Prostate gland (tissue), 2 donors: Measurements from ENCODE around the gene CHRNB4. TPM values are rescaled to one million over a fixed set of nuclear protein-coding genes. Genes with fewer than 3 reads are reported as not detected.

Experiments used
- DNase-seq: peaks from one replicate; pipeline ENCODE4 v3.0.0-alpha.2; 2019; ENCODE audit warnings: low spot score
- H3K27ac ChIP-seq, 2 donors: fragments of 200-600 bp; sonication (generic); 2 replicates each; pipeline ENCODE4 v1.5.1; 2017 to 2019
- H3K27me3 ChIP-seq: fragments of 200-600 bp; sonication (generic); replicated peaks from 2 replicates; pipeline ENCODE4 v1.5.1; 2019; ENCODE audit not compliant: insufficient read depth
- H3K36me3 ChIP-seq, 2 donors: fragments of 200-600 bp; sonication (generic); 1 replicate in 1 of 2; 2 replicates in 1 of 2; pipeline versions ENCODE4 v1.5.1 to v1.8.1; 2017 to 2019
- H3K4me1 ChIP-seq: fragments of 200-600 bp; sonication (generic); replicated peaks from 2 replicates; pipeline ENCODE4 v1.5.1; 2019
- H3K4me3 ChIP-seq, 2 donors: fragments of 200-600 bp; sonication (generic); 2 replicates each; pipeline ENCODE4 v1.5.1; 2017 to 2019
- H3K9me3 ChIP-seq: fragments of 200-600 bp; sonication (generic); 2 replicates; pipeline ENCODE4 v1.5.1; 2017
- POLR2A ChIP-seq: fragments of 450-650 bp; IDR thresholded peaks from one replicate; pipeline ENCODE4 v1.6.1; 2016; ENCODE audit warnings: antibody characterized with exemption, mild to moderate bottlenecking
- POLR2AphosphoS5 ChIP-seq: sonication (generic); formaldehyde crosslinking; IDR thresholded peaks from one replicate; pipeline ENCODE4 v1.6.1; 2017; ENCODE audit warnings: antibody characterized with exemption
- WGBS: methylation state at CpG from one replicate; pipeline ENCODE4 v1.1.5; 2018; 5-methylcytosine and 5-hydroxymethylcytosine counted together
- intact Hi-C: fragments of 100-400 bp; cut with DNase I; formaldehyde crosslinking; loops from one replicate; pipeline ENCODE4 v1.14.2; 2022
- total RNA-seq, 2 donors: library from RNA; depleted of rRNA; stranded (reverse); fragments of >200 nt; gene quantifications; one replicate each; pipeline ENCODE4 v1.1.0, GENCODE V29; 2016
- TF ChIP-seq, protein P1 (sequence below), 4 experiments: fragments of 200-600 bp in 2 of 4; fragments of 450-650 bp in 2 of 4; sonication (generic) in 2 of 4; IDR thresholded peaks; 1 replicate in 3 of 4; 2 replicates in 1 of 4; pipeline ENCODE4 v1.5.1; 2016 to 2019; ENCODE audit warnings: antibody characterized with exemption in 4 of 4, mild to moderate bottlenecking in 2 of 4, moderate library complexity in 2 of 4

Gene CHRNB4
- total RNA-seq, 2 donors from 2014 or later: 3.0 TPM; not detected in 1

DNA sequence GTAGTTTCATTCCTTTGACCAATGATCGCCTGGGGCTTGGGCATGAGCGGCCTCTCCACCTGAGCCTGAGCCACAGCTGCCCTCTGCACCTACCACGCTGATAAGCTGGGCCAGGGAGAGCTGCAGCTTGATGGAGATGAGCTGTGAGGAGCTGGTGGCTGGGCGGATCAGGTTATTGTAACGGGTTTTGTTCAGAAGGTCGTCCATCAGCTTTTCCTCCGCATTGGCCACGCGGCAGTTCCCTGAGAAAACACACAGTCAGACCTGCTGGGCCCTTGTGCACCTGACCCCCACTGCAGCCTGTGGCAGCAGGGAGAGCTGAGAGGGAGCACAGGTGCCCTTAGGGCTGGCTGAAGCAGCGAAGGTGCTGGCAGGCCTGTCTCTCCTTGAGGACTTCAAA, 5.7 kb downstream of the CHRNB4 start:
- intact Hi-C loops: no loop called here
- no peak for DNase-seq
- no peaks in the 10 kb centered on the region for H3K4me1 ChIP-seq
- WGBS: 92% methylated on average over 10 of the region's 10 CpGs
- H3K9me3 ChIP-seq: no peaks in the 10 kb centered on the region
- no peaks in the 10 kb centered on the region for H3K36me3 ChIP-seq
- no peak for TF ChIP-seq POLR2AphosphoS5
- TF ChIP-seq POLR2A: no peak
- TF ChIP-seq, protein P1, sequence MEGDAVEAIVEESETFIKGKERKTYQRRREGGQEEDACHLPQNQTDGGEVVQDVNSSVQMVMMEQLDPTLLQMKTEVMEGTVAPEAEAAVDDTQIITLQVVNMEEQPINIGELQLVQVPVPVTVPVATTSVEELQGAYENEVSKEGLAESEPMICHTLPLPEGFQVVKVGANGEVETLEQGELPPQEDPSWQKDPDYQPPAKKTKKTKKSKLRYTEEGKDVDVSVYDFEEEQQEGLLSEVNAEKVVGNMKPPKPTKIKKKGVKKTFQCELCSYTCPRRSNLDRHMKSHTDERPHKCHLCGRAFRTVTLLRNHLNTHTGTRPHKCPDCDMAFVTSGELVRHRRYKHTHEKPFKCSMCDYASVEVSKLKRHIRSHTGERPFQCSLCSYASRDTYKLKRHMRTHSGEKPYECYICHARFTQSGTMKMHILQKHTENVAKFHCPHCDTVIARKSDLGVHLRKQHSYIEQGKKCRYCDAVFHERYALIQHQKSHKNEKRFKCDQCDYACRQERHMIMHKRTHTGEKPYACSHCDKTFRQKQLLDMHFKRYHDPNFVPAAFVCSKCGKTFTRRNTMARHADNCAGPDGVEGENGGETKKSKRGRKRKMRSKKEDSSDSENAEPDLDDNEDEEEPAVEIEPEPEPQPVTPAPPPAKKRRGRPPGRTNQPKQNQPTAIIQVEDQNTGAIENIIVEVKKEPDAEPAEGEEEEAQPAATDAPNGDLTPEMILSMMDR (IDR thresholded peaks at IDR 0.05): no peak
- H3K4me3 ChIP-seq: no peak overlapping the region
- H3K27ac ChIP-seq: no peak overlapping the region
- H3K27me3 ChIP-seq: no peaks in the 10 kb centered on the region

DNA sequence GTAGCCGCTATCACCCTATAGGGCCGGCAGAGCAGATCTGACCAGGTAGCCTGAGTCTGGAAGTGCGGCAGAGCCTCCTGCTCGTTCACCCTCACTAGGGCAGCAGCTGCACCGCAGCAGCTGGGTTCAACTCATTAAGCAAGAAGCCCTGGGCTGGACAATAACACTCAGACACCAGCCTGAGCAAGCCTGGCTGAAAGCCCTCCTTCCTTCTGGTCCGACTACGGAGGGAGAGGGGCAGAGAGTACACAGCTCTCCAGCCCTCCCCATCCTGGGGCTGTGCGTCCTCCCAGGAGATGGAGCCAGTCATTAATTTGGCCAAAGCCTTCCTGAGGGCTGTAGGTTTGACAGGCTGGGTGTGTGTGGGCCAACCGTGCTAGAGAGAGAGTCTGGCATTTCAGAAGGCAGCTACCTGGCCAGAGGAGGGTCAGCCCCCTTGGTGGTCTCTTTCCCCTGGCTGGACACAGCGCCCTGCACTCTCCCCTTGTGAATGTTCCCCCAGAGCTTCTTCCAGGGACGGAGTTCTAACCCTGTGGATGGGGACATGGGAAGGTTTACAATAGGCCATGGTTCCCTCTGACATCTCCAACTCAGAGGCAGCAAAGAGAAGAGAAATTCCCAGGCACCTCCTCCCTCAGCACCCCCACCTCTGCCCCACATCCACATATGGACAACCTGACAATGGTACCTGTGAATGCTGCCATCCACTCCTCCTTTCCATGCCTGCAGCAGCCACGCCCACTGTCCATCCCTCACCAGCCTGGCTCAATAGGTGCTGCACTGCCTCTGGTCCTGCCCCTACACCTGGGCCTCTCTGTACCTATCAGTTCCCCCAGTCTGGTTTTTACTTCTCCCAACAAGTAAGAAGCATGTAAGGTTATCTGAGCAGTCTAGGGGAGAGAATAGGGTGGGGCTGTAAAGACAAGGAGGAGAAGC, 6.5 kb downstream of the CHRNB4 start:
- intact Hi-C loops: no loop called here

DNA sequence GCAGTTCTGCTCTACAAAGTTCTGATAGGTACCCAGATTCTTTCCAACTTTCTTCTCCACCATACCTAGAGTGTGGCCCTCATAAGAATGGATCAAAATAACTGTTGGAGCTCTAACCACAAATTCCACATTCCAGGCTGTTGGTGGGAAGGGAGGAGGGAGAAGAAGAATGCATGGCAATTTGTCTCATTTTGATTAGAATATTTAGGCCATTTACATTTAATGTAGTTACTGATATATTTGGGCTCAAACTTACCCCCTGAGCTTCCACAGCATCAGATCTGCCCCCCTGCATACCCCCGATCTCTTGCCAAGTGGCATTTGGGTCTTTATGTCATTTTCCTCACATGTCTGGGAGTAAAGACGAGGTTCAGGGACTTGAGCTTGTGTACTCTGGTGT, 7.7 kb downstream of the CHRNB4 start:
- DNase-seq: no peak
- Histone ChIP-seq H3K4me1 (no peaks in the 10 kb centered on the region), H3K36me3 (no peaks in the 10 kb centered on the region), H3K4me3 (no peak overlapping the region), H3K9me3 (no peaks in the 10 kb centered on the region), H3K27me3 (no peaks in the 10 kb centered on the region), H3K27ac (no peak overlapping the region)
- WGBS: 92% methylated on average over 2 of the region's 2 CpGs
- intact Hi-C loops: no loop called here
- TF ChIP-seq POLR2A (no peak), POLR2AphosphoS5 (no peak)
- TF ChIP-seq, protein P1 (IDR thresholded peaks at IDR 0.05): no peak

More for the DNA sequence above, 6.5 kb downstream of the CHRNB4 start:
- no peak overlapping the region for H3K4me3 ChIP-seq
- H3K27ac ChIP-seq: no peak overlapping the region
- no peaks in the 10 kb centered on the region for H3K9me3 ChIP-seq
- TF ChIP-seq POLR2A: no peak
- TF ChIP-seq POLR2AphosphoS5: no peak
- TF ChIP-seq, protein P1 (IDR thresholded peaks at IDR 0.05): no peak
- 81% methylated on average over 12 of the region's 12 CpGs for WGBS
- no peaks in the 10 kb centered on the region for H3K36me3 ChIP-seq
- H3K4me1 ChIP-seq: no peaks in the 10 kb centered on the region
- DNase-seq: no peak
- no peaks in the 10 kb centered on the region for H3K27me3 ChIP-seq

DNA sequence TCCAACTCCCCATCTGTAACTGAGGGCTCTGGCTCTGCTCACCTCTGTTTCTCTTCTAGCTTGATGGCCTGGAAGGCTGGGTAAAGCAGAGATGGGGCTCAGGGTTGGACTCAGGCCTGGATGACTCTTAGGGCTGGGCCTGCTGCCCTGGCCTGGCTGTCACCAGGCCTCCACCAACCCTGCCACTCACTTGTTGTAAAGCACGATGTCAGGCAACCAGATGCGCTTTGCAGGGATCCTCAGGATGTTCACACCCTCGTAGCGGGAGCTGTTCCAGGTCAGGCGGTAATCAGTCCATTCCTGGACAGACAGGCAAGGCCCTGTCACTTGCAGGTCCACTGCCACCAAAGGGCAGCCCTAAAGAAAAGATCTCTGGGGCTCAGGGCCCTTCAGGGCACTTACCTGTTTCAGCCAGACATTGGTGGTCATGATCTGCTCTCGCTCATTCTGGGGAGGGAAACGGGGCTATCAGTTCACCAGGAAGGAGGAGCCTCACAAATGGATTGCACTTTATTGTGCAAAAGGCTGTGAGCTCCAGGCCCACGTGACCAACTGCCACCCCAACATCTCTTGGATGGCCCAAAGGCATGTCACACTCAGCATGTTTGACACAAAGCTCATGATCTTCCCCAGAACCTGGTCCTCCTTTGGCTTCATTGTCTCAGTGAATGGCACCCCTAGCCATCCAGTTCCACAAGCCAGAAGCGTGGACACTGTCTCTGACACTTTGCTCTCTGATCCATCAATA, 9.9 kb downstream of the CHRNB4 start:
- no peak for DNase-seq
- 93% methylated on average over 9 of the region's 9 CpGs for WGBS
- H3K4me1 ChIP-seq: no peaks in the 10 kb centered on the region
- H3K27me3 ChIP-seq: no peaks in the 10 kb centered on the region
- no peak overlapping the region for H3K27ac ChIP-seq
- H3K36me3 ChIP-seq: no peaks in the 10 kb centered on the region
- H3K9me3 ChIP-seq: no peaks in the 10 kb centered on the region
- H3K4me3 ChIP-seq: no peak overlapping the region
- TF ChIP-seq POLR2A (no peak), POLR2AphosphoS5 (no peak)
- TF ChIP-seq, protein P1 (IDR thresholded peaks at IDR 0.05): no peak
- intact Hi-C loops: no loop called here
